ENCODE results near the gene ASTL.

DNA sequence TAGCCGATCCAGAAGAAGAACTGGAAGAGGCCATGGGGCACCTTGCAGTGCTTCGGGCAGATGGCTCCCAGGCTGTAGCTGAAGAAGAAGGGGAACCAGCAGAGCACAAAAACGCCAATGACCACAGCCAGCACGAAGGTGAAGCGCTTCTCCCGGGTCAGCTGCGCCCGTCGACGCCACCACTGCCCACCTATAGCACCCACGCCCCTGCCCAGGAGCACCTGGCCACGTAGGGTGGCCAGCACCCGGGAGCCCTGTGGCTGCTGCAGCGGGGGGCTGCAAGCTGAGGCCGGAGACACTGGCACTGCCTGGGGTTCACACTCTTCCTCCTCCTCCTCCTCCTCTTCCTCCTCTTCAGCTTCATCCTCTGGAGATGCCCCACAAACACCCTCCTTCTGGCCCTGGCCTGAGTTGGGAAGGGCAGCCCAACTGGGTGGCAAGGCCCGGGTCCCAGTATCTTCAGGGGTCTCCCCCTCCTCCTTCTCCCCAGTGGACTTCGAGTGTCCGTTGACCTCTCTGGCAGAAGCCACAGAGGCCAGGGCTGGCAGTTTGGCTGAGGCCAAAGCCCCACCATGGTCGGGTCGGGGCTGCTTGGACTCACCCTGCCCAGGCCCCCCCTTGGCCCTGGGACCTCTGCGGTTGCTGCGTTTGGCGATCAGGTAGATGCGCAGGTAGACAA, 23.3 kb downstream of the ASTL start:
- TF ChIP-seq, protein P1, sequence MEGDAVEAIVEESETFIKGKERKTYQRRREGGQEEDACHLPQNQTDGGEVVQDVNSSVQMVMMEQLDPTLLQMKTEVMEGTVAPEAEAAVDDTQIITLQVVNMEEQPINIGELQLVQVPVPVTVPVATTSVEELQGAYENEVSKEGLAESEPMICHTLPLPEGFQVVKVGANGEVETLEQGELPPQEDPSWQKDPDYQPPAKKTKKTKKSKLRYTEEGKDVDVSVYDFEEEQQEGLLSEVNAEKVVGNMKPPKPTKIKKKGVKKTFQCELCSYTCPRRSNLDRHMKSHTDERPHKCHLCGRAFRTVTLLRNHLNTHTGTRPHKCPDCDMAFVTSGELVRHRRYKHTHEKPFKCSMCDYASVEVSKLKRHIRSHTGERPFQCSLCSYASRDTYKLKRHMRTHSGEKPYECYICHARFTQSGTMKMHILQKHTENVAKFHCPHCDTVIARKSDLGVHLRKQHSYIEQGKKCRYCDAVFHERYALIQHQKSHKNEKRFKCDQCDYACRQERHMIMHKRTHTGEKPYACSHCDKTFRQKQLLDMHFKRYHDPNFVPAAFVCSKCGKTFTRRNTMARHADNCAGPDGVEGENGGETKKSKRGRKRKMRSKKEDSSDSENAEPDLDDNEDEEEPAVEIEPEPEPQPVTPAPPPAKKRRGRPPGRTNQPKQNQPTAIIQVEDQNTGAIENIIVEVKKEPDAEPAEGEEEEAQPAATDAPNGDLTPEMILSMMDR (conservative IDR thresholded peaks at IDR 0.05), result no peak
- no peak for TF ChIP-seq ZFX (IDR thresholded peaks at IDR 0.05)
